NCI-H1436 (cell line): ENCODE data around the gene CHPT1.
"Not testable (repeated sequence)": the region's sequence is repeated elsewhere in the genome, so short reads cannot be mapped to it uniquely, and the experiment has no call there.

Source experiments
- DNase-seq: peaks from one replicate; lab custom pipeline; 2025; lab: John Stamatoyannopoulos, UW

CHPT1 gene

GRCh38 chr12:101722392-101722791 lies 25.0 kb downstream of the CHPT1 start:
- DNase-seq: no peak

DNA sequence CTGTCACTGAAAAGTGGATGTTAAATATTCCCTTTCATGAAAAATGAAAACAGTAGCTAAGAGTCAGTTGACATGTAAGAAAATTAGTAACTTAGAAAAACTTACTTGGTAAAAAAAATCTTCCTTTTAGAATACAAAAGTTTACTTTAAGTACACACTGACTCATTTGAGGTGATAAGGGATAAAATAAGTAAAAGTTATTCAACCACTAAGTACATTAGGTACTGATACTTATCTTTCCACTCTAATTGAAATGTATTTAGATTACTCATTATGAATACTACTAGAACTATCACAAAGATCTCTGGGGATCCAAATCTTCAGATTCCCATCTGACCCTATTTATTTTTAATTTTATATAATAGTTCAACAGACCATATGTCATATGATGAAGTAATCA lies 29.7 kb downstream of the CHPT1 start:
- no peak for DNase-seq

GRCh38 chr12:101729842-101730241 lies 32.4 kb downstream of the CHPT1 start:
- DNase-seq: no peak

- DNase-seq: no peak
Measured at GRCh38 chr12:101732318-101732717, 34.9 kb downstream of the CHPT1 start.

DNA sequence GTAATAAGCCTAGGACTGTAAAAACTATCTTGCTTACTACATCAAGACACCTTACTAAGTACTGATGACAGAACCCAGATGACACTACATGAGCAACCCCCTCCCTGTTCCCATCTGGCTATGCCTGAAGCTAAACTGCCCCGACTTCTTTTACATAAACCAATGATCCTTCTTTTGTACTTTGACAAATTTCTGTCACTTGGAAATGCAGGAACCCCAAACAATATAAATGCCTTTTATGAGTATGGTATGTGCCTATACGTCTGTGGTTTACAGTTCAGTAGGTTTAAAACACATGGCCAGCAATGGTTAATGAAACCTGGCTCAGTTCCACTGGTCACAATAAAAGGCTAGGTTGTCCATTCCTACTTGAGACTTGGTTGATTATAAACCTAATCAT lies 35.7 kb downstream of the CHPT1 start:
- no peak for DNase-seq

GRCh38 chr12:101734482-101734881 lies 37.0 kb downstream of the CHPT1 start:
- not testable (repeated sequence) for DNase-seq

DNA sequence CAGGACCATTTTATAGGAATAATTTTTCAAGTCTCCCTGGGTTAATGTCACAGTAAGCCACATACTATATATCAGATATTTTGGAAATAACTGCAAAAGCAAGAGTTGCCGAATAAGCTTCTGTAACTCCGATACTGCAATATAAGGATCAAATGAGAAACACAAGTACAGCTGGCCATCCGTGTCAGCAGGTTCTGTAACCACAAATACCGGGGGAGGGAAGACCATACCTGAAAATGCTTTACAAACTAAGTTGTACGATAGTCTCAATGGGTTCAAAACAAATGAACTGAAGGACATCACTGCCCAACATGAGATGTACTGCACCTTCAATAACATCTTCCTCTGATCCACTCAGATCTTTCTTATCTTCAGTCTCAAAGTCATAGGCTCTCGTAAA lies 40.0 kb downstream of the CHPT1 start:
- DNase-seq: no peak

DNA sequence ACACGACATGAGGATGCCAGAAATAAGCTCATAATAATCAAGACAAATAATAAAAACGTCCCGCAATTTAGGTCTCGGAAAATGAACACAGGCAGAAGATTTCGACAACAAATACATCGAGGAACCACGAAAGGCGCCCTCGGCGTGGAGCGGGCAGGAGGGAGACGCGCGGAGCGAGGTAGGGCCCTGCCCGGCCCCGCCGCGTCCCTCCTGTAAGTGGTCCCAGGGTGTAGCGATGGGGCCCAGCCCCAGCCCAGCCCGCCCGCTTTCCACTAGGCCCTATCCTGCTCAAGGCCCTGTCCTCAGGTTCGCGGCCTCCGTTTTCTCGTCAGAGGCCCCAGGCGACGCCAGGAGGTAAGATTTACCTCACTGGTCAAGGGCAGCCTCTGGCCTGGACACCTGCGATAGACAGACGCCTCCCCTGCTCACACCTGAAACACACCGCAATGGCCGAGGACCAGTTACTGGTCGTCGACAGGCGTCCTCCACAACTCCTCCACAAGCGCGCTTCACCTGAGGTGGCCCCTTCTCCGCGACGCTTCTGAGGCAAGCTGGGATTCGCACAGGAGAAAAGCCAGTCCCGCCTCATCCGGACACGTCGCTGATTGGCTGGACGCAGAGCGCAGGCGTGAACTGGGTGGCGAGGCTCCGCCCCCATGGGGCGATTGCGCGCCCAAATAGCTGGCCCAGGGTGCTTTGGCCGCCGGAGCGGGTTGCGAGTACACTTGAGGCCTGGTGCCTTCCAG lies 41.7 kb downstream of the CHPT1 start, which contains the start of gene SYCP3:
TSS of gene SYCP3 (minus strand) at position 543 of the 746 bp plus-strand sequence. CDS start 1,527 bp downstream, outside the sequence.
- no peak for DNase-seq

DNA sequence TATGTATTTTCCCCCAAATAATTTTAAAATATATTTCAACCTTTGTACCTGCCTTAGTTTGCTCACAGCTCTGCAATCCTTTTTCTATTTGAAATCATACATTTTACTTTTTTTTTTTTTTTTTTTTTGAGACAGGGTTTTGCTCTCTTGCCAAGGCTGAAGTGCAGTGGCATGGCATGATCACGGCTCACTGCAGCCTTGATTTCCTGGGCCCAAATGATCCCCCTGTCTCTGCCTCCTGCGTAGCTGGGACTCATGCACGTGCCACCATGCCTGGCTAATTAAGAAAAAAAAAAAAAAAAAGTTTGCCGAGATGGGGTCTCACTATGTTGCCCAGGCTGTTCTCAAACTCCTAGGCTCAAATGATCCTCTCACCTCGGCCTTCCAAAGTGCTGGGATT lies 43.1 kb downstream of the CHPT1 start:
- DNase-seq: no peak

GRCh38 chr12:101740980-101741379 lies 43.5 kb downstream of the CHPT1 start:
- DNase-seq: no peak

DNA sequence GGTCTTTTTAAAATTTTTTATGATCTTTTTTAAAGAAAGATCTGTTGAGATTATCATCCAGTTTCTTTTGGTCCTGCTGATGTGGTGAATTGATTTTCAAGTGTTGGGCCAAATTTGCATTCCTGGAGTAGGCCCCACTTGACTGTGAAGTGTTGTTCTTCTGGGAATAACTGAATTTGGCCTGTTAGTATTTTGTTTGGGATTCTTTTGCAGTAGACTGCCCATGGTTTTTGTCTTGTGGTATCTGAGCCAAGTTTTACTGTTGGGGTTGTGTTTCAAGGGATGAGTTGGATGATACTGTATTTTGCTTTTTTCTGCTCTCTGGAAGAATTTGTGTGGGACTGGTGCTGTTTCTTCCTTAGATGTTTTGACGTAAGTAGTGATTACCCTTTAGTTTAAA lies 45.8 kb downstream of the CHPT1 start:
- DNase-seq: no peak

DNA sequence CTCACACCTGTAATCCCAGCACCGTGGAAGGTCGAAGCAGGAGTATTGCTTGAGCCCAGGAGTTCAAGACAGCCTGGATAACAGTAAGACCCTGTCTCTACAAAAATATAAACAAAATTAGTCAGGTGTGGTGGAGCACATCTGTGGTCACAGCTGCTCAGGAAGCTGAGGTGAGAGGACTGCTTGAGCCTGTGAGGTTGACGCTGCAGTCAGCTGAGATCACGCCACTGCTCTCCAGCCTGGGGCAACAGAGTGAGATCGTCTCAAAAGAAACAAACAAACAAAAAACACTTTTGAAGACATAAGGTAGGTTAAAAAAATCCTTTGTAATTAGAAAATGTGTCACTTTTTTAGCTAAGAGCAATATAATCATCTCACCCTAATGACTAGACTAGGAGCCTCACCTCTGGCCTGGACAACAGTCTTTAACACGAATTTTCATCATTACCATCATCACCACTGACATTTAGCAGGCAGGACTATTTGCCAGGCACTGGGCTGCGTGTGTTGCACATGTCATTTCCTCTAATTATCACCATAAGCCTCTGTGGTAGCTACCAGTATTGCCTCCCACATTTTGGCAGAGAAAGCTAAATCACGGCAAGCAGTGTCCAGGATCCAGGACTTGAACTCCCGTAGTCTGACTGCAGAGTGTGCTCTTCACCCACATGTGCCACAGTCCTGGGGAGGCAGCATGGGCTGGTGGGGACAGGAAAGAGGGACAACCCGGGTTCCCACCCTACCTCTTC lies 46.5 kb downstream of the CHPT1 start:
- no peak for DNase-seq

GRCh38 chr12:101745481-101745880 lies 48.0 kb downstream of the CHPT1 start:
- no peak for DNase-seq

- peak; percentile 6 for DNase-seq
Measured at GRCh38 chr12:101746196-101746595, 48.8 kb downstream of the CHPT1 start.

GRCh38 chr12:101746661-101747060 lies 49.2 kb downstream of the CHPT1 start:
- no peak for DNase-seq

GRCh38 chr12:101747697-101748096 lies 50.3 kb downstream of the CHPT1 start:
- no peak for DNase-seq

- DNase-seq: no peak
Measured at GRCh38 chr12:101748907-101749306, 51.5 kb downstream of the CHPT1 start.

DNA sequence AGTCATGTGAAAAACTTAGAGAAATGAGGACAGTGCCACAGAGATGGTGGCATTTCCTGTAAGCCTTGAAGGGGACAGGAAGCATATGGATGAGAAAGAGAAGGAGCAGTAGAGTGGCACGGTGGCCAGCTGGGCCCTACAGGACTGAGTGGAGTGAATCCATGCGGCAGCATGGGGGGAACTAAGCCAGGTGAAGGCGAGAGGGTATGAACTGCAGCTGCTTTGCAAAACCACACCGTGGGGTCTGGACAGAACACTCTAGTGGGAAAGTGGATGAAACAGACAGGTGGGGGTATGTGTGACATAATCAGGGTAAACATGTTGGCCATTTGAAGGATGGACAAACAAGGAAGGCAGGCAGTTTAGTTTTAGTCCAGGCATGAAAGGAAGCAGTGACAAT lies 52.2 kb downstream of the CHPT1 start:
- DNase-seq: no peak

DNA sequence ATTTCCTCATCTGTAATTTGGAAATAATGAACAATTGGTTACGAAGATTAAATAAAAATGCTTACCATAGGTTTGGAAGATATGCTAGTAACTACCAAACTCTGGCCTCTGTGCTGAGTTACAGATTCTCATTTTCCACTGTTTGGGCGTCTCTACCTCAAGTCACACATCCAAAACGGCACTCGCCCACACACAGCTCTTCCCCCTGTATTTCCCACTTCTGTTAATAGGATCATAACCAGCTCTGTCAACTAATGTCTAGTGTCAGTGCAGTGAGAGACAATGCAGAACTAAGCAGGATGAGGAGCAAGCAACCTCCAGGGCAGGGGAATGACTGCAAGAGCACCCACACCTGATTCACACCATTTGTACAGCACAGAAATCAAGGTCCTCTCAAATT lies 52.7 kb downstream of the CHPT1 start:
- DNase-seq: no peak

DNA sequence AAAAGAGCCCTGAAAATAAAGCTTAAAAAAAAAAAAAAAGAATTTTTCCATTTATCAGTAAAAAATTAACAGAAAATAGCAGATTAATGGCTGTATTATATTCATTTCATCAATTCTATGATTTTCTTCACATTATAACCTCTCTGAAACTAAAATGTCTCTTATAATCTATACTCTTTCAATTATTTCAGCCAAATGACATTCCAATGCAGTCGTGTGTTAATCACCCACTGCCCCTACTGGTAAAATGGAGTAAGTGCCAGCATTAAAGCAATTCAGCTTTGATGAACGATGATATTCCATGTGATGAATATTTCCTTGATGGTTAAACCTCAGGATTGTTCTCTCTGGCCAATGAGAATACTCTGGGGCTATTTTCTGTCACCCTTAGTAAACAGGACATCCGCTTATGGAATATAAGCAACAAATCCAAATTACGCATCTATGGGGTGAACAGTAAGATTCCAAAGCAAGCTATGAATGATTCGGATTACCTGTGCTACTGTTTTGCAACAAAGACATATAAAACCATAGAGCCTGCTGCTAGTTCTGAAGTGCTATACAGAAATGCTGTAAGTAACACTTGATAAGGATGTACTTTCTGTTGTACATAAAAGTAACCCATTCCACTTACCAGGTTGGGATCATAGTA lies 62.1 kb downstream of the CHPT1 start:
- peak; percentile 23 for DNase-seq

DNA sequence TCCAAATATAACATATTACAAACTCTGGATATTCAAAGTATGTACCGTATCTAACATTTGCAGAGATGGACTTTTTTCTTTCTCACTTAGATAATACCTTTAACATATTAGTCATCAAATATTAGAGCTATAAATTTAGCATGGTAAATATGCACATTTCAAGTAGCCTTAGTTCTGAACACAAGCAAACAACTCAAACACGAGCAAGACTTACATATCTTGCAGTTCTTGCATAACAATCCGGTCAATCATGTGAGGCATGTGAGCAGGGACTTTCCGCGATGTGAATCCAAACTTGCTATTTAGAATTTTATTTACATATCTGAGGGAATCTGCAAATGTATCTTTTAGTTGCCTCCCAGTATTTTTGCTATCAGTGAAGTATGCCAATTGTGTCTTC lies 63.9 kb downstream of the CHPT1 start:
- no peak for DNase-seq

DNA sequence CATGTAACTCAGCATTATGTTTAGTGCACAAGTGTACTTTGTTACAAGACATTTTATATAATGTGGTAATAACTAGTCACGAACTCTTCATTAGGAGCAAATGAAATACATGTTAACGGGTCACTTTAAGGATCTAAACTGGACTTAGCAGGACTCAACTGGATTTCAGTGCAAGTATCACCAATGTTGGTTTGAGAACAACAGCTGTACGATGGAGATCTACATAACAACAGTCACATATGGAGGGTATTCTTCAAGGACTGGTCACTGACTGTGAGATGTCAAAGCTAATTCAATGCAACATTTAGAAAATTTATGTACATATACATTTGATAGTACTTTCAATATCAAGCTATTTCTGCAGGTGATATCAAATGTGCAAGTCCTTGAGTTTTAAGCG lies 64.3 kb downstream of the CHPT1 start:
- no peak for DNase-seq
